ENCODE results near the gene RIN3. TPM values are rescaled to one million over a fixed set of nuclear protein-coding genes. Genes with fewer than 3 reads are reported as not detected.

Gene RIN3
- total RNA-seq, 4 donors from 2014 or later, result 3.0 to 8.7 (median 7.5) TPM

DNA sequence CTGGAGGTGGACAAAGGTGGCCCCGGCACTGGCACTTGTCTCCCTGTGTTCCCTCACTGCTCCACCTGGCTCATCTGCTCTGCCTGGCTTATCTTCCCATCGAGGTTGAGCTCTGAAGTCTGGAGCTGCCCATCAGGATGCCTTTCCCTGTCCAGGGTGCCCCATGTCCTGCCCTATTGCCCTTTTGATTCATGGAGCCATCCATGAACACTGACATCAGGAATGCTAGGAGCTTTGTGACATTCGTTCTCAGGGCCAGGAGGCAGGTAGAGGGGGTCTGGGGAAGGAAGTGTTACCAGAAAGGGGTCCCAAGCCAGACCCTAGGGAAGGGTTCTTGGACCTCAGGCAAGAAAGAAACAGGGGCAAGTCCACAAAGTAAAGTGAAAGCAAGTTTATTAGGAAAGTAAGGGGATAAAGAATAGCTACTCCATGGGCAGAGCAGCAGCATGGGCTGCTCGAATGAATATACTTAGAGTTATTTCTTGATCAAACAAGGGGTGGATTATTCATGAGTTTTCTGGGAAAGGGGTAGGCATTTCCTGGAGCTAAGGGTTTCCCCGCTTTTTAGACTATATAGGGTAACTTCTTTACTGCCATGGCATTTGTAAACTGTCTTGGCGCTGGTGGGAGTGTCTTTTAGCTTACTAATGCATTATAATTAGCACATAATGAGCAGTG is 51.6 kb downstream of the RIN3 start:
- 70 to 79% methylated on average over 6 of the region's 6 CpGs for WGBS, 2 donors
- DNase-seq (ENCODE audit: low spot score in 2 of 2), result no peak
- H3K4me3 ChIP-seq (ENCODE audit: low read depth, poor library complexity, severe bottlenecking), result no peak overlapping the region
- intact Hi-C loops (cut with DNase I; ENCODE audit: low total_unique reads), result no loop called here
- TF ChIP-seq POLR2A (IDR thresholded peaks at IDR 0.05), result no peak
- TF ChIP-seq, protein P1, sequence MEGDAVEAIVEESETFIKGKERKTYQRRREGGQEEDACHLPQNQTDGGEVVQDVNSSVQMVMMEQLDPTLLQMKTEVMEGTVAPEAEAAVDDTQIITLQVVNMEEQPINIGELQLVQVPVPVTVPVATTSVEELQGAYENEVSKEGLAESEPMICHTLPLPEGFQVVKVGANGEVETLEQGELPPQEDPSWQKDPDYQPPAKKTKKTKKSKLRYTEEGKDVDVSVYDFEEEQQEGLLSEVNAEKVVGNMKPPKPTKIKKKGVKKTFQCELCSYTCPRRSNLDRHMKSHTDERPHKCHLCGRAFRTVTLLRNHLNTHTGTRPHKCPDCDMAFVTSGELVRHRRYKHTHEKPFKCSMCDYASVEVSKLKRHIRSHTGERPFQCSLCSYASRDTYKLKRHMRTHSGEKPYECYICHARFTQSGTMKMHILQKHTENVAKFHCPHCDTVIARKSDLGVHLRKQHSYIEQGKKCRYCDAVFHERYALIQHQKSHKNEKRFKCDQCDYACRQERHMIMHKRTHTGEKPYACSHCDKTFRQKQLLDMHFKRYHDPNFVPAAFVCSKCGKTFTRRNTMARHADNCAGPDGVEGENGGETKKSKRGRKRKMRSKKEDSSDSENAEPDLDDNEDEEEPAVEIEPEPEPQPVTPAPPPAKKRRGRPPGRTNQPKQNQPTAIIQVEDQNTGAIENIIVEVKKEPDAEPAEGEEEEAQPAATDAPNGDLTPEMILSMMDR (IDR thresholded peaks at IDR 0.05), result no peak

DNA sequence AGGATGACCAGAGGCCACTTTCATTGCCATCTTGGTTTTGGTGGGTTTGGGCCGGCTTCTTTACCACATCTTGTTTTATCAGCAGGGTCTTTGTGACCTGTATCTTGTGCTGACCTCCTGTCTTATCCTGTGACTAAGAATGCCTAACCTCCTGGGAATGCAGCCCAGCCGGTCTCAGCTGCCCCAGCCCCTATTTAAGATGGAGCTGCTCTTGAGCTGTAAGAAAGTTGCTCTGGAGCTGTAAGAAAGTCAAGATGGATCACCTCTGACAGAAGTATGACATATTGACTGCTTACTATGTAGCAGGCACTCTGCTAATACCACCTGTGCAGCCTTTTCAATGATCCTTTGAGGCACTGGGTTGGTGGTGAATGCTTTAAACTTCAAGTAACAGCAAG is 52.1 kb downstream of the RIN3 start:
- DNase-seq (ENCODE audit: low spot score in 2 of 2), result no peak
- WGBS, 2 donors, result 94 to 97% methylated on average over 2 of the region's 2 CpGs
- no peak for TF ChIP-seq POLR2A (IDR thresholded peaks at IDR 0.05)
- TF ChIP-seq, protein P1 (IDR thresholded peaks at IDR 0.05), result no peak
- no peak overlapping the region for H3K4me3 ChIP-seq (ENCODE audit: low read depth, poor library complexity, severe bottlenecking)
- intact Hi-C loops (cut with DNase I; ENCODE audit: low total_unique reads), result no loop called here

DNA sequence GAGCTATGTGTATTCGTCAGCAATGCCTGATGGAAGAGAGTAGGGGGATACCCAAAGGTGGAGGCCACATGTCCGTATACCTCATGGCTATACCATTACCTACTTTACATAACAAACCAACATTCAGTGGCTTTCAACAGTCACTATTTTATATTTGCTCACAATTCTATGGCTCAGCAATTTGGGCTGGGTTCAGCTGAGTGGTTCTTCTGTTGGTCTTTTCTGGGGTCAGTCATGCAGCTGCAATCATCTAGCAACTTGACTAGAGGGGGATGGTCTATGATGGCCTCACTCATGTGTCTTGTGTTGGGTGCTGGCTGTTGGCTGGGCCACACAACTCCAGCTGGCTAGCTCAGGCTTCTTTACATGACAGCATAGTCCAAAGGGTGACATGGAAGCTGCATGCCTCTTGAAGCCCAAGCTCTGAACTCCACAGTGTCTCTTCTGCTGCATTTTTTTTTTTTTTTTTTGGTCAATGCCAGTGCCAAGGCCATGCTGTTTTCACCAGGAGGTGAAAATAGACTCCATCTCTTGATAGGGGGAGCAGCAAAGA is 53.7 kb downstream of the RIN3 start:
- intact Hi-C loops (cut with DNase I; ENCODE audit: low total_unique reads), result no loop called here
- WGBS, 2 donors, result 92 to 100% methylated on average over 2 of the region's 2 CpGs

DNA sequence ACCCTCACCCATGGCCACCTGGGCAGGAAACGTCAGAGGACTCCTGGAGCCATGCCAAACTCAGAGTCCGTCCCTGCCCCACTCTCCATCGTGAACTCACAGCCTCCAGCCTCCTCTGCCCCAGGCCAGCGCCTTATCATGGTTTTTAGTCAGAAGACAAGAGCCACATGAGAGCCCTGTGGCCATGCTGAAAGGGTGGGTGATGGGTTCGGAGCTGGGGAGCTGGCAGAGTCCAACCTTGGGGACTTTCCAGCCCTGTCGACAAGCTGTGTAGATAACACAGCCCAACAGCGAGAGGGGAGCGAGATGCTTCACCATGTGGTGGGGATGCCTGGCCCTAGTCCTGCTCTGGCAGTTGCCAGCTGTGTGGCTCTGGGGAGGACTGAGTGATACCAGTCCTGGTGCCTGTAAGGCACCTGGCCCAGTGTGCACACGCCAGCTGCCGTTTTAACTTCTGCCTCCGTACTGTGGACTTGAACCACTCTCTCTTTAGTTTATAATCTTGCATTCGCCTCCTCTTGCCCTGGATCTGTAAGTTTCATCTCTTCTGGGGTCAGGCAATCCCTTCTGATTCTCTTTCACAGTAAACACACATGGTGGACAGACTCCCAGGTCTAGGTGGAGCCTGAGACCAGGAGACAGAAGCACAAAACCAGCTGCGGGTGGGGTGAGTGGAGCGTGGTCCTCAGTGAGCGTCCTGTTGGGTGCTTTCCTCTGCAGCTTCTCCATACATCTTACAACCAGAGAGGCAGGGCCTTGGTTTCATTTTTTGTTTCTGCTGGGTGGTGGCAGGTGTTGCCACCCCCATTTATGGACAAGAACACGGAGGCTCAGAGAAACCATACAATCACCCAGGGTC is 55.3 kb downstream of the RIN3 start:
- H3K4me3 ChIP-seq (ENCODE audit: low read depth, poor library complexity, severe bottlenecking), result no peak overlapping the region
- intact Hi-C loops (cut with DNase I; ENCODE audit: low total_unique reads), result no loop called here
- DNase-seq (ENCODE audit: low spot score in 2 of 2), result no peak
- 81% methylated on average over 16 of the region's 16 CpGs for WGBS, 2 donors
- no peak for TF ChIP-seq POLR2A (IDR thresholded peaks at IDR 0.05)
- TF ChIP-seq, protein P1 (IDR thresholded peaks at IDR 0.05), result no peak

More for the DNA sequence above, 53.7 kb downstream of the RIN3 start:
- TF ChIP-seq POLR2A (IDR thresholded peaks at IDR 0.05), result no peak
- TF ChIP-seq, protein P1 (IDR thresholded peaks at IDR 0.05), result no peak
- no peak for DNase-seq (ENCODE audit: low spot score in 2 of 2)
- no peak overlapping the region for H3K4me3 ChIP-seq (ENCODE audit: low read depth, poor library complexity, severe bottlenecking)

DNA sequence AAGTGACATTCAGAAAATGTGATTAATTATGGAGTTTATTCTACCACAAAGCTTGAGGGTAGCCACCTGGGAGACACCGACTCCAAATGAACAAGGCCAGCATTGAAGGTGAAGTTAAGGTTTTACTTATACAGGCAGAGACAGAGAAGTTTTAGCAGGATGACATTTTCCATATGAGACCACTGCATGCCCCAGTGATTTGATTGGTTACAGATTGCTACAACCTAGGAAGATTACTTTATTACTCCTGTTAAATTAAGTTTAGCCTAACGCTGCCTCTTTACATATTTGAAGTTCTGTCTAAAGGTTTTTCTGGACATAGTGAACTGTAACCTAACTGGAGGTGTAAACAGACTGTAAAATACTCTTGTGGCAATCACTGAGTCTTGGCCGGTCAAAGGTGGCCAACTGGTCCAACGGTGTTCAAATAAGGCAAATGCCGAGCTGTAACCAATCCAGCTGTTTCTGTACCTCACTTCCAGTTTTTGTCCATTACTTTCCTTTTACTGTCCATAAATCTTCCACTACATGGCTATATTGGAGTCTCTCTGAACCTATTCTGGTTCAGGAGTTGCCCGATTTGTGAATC is 57.2 kb downstream of the RIN3 start:
- WGBS, 2 donors, result 90 to 92% methylated on average over 6 of the region's 6 CpGs
- intact Hi-C loops (cut with DNase I; ENCODE audit: low total_unique reads), result no loop called here
- no peak for TF ChIP-seq POLR2A (IDR thresholded peaks at IDR 0.05)
- TF ChIP-seq, protein P1 (IDR thresholded peaks at IDR 0.05), result no peak
- H3K4me3 ChIP-seq (ENCODE audit: low read depth, poor library complexity, severe bottlenecking), result no peak overlapping the region
- no peak for DNase-seq (ENCODE audit: low spot score in 2 of 2)
